Naive thymus-derived CD8-positive, alpha-beta T cell (primary cell): ENCODE measurements around the gene LILRA5. TPM values are rescaled to one million over a fixed set of nuclear protein-coding genes. Genes with fewer than 3 reads are reported as not detected.

Source experiments
- ATAC-seq, 2 donors: fragments of 150-1000 bp; cut with Tn5 transposase in 1 of 2; sonication (Bioruptor Pico), chemical (Tn5 transposase) in 1 of 2; 1 replicate in 1 of 2; 2 replicates in 1 of 2; pipeline ENCODE4 v1.10.0; 2021; ENCODE audit warnings: mild to moderate bottlenecking in 2 of 2, moderate library complexity in 2 of 2
- POLR2A ChIA-PET: fragments of 350-600 bp; sonication (Branson Sonifier 250); formaldehyde crosslinking; loops from one replicate; lab custom pipeline; 2021; ENCODE audit warnings: antibody characterized with exemption; lab: Charles Lee
- DNase-seq, 10 donors: peaks; one replicate each; pipeline versions ENCODE4 v3.0.0 to v3.0.0-alpha.2; 2020 to 2022
- H3K27ac Mint-ChIP-seq, 10 donors: one replicate each; pipeline ENCODE4 v1.8.0; 2020 to 2022; ENCODE audit warnings: mild to moderate bottlenecking in 10 of 10, mixed read lengths in 10 of 10, moderate library complexity in 4 of 10, inconsistent platforms in 1 of 10
- H3K27me3 Mint-ChIP-seq, 5 donors: one replicate each; pipeline ENCODE4 v1.8.0; 2021 to 2022; ENCODE audit warnings: mixed read lengths in 5 of 5
- H3K36me3 Mint-ChIP-seq, 3 donors: one replicate each; pipeline ENCODE4 v1.8.0; 2020 to 2022; ENCODE audit warnings: mixed read lengths in 3 of 3, mild to moderate bottlenecking in 2 of 3, inconsistent platforms in 1 of 3
- H3K4me1 Mint-ChIP-seq, 4 donors: one replicate each; pipeline ENCODE4 v1.8.0; 2021 to 2022; ENCODE audit warnings: mixed read lengths in 4 of 4
- H3K4me3 Mint-ChIP-seq, 10 donors: one replicate each; pipeline ENCODE4 v1.8.0; 2020 to 2022; ENCODE audit warnings: mild to moderate bottlenecking in 10 of 10, mixed read lengths in 10 of 10, moderate library complexity in 6 of 10, inconsistent platforms in 1 of 10
- H3K9me3 Mint-ChIP-seq, 9 donors: one replicate each; pipeline ENCODE4 v1.8.0; 2020 to 2022; ENCODE audit warnings: mixed read lengths in 9 of 9, mild to moderate bottlenecking in 3 of 9, inconsistent platforms in 1 of 9, moderate library complexity in 1 of 9
- microRNA-seq: library from miRNA; unstranded; fragments of <30 nt; microRNA quantifications from one replicate; pipeline ENCODE4 v1.2.0, GENCODE V29; 2022; ENCODE audit warnings: borderline microRNAs expressed
- polyA plus RNA-seq, 3 donors: library from polyadenylated mRNA; unstranded; fragments of 300-500 nt; fragmentation: Illumina TruSeq; gene quantifications; one replicate each; pipeline ENCODE4 v1.2.3, GENCODE V29; 2021
- total RNA-seq, 8 experiments: library from RNA in 2 of 8; stranded (reverse) in 2 of 8; gene quantifications; one replicate each; pipeline ENCODE4 v1.2.3 and lab custom pipeline; 2021 to 2026

Gene LILRA5
- total and polyA plus RNA-seq, 5 experiments from 2014 or later: 0.32 TPM; not detected in 4

- Mint-ChIP-seq H3K9me3 (no peaks in the 10 kb centered on the region), H3K36me3 (no peaks in the 10 kb centered on the region), H3K4me1 (peaks cover 0 to 4% (median 0%) of the 10 kb centered on the region in 4 donors), H3K27me3 (peaks cover 7 to 12% (median 8%) of the 10 kb centered on the region in 5 donors), H3K4me3 (no peak overlapping the region), H3K27ac (no peak overlapping the region)
- POLR2A ChIA-PET: no interaction called here
- DNase-seq (no peak), ATAC-seq (no peak)
Observed at GRCh38 chr19:54262066-54262465, 50.9 kb downstream of the LILRA5 start.

DNA sequence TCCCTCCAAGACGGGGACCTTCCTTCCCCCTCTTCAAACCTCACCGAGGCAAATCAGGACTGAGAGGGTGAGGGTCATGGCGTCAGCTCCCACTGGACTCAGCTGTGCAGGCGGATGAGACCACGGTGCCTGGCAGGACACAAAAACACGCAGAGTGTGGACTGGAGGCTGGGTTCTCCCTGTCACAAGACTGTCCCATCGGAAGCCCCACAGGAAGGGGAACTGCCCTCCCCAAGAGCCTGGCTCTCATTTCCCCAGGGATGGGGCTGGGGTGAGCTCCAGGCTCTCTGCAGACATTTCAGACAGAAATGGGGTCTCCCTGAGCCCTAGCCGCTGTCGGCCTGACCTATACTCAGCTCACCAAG lies 55.9 kb downstream of the LILRA5 start, which contains the start of gene LILRB5:
Gene LILRB5 (minus strand): TSS at position 158 of the 365 bp plus-strand sequence. CDS start 80 bp downstream, at position 78.
- Mint-ChIP-seq H3K4me3 (no peak within 1 kb of the TSS), H3K27ac (peak within 1 kb of the TSS in 1 of 10 donors; percentile 17), H3K9me3 (no peaks in the 10 kb centered on the region), H3K4me1 (no peaks in the 10 kb centered on the region), H3K36me3 (no peaks in the 10 kb centered on the region), H3K27me3 (peaks cover 0 to 19% (median 8%) of the 10 kb centered on the region in 5 donors)
- DNase-seq (no peak), ATAC-seq (no peak)
- POLR2A ChIA-PET: no interaction called here

Small RNAs within 50 kb of the gene (microRNA-seq; reads per million reads assigned to microRNA genes)
- gene MIR4752: not detected

Other genes starting within 250 kb of the LILRA5 start
- gene VSTM1, start 249.3 kb downstream of the LILRA5 start, total RNA-seq: not detected
- not detected for gene VSTM1, start 249.3 kb downstream of the LILRA5 start, polyA plus RNA-seq
- gene TARM1, start 231.8 kb downstream of the LILRA5 start, total RNA-seq: not detected
- gene TARM1, start 231.8 kb downstream of the LILRA5 start, polyA plus RNA-seq: not detected
- under 1 TPM in 1 of 2 experiments, not detected in 1; 0.33 TPM for gene OSCAR, start 212.4 kb downstream of the LILRA5 start, total RNA-seq
- gene OSCAR, start 212.4 kb downstream of the LILRA5 start, polyA plus RNA-seq: under 1 TPM in 1 of 3 donors, not detected in 2; 0.16 TPM
- 100 to 1,000 TPM; 103 to 112 TPM for gene NDUFA3, start 210.3 kb downstream of the LILRA5 start, total RNA-seq
- 100 to 1,000 TPM; 489 to 564 (median 529) TPM for gene NDUFA3, start 210.3 kb downstream of the LILRA5 start, polyA plus RNA-seq
- gene TFPT, start 197.5 kb downstream of the LILRA5 start, total RNA-seq: 10 to 100 TPM; 14.2 to 16.8 TPM
- gene TFPT, start 197.5 kb downstream of the LILRA5 start, polyA plus RNA-seq: 10 to 100 TPM; 17.4 to 24.4 (median 23.0) TPM
- 10 to 100 TPM; 76.4 to 86.8 TPM for gene PRPF31, start 197.4 kb downstream of the LILRA5 start, total RNA-seq
- 10 to 100 TPM; 64.0 to 82.4 (median 80.8) TPM for gene PRPF31, start 197.4 kb downstream of the LILRA5 start, polyA plus RNA-seq
- 10 to 100 TPM; 65.0 to 71.4 TPM for gene CNOT3, start 175.4 kb downstream of the LILRA5 start, total RNA-seq
- gene CNOT3, start 175.4 kb downstream of the LILRA5 start, polyA plus RNA-seq: 10 to 100 TPM in 1 of 3 donors, 1 to 10 TPM in 2; 6.6 to 14.5 (median 7.9) TPM
- gene LENG1, start 153.4 kb downstream of the LILRA5 start, total RNA-seq: 10 to 100 TPM; 18.5 to 20.5 TPM
- 10 to 100 TPM in 1 of 3 donors, 1 to 10 TPM in 2; 7.7 to 13.9 (median 9.3) TPM for gene LENG1, start 153.4 kb downstream of the LILRA5 start, polyA plus RNA-seq
- not detected for gene TMC4, start 140.0 kb downstream of the LILRA5 start, total RNA-seq
- gene TMC4, start 140.0 kb downstream of the LILRA5 start, polyA plus RNA-seq: under 1 TPM in 1 of 3 donors, not detected in 2; 0.13 TPM
- gene MBOAT7, start 123.6 kb downstream of the LILRA5 start, total RNA-seq: 10 to 100 TPM; 35.9 to 36.1 TPM
- 10 to 100 TPM; 11.9 to 17.9 (median 14.8) TPM for gene MBOAT7, start 123.6 kb downstream of the LILRA5 start, polyA plus RNA-seq
- gene TSEN34, start 121.9 kb downstream of the LILRA5 start, total RNA-seq: 10 to 100 TPM; 25.2 to 25.6 TPM
- gene TSEN34, start 121.9 kb downstream of the LILRA5 start, polyA plus RNA-seq: 10 to 100 TPM; 23.4 to 38.7 (median 33.3) TPM
- 1,000 to 10,000 TPM; 1,288 to 1,335 TPM for gene RPS9, start 112.3 kb downstream of the LILRA5 start, total RNA-seq
- 1,000 to 10,000 TPM; 1,265 to 1,506 (median 1,311) TPM for gene RPS9, start 112.3 kb downstream of the LILRA5 start, polyA plus RNA-seq
- under 1 TPM in 1 of 2 experiments, not detected in 1; 0.62 TPM for gene LILRB3, start 90.2 kb downstream of the LILRA5 start, total RNA-seq
- gene LILRB3, start 90.2 kb downstream of the LILRA5 start, polyA plus RNA-seq: not detected
- gene LILRA6, start 70.4 kb downstream of the LILRA5 start, total RNA-seq: under 1 TPM; 0.25 to 0.39 TPM
- not detected for gene LILRA6, start 70.4 kb downstream of the LILRA5 start, polyA plus RNA-seq
- under 1 TPM; 0.22 to 0.52 TPM for gene LILRB5, start 55.9 kb downstream of the LILRA5 start, total RNA-seq
- gene LILRB5, start 55.9 kb downstream of the LILRA5 start, polyA plus RNA-seq: not detected
- gene LILRB2, start 32.1 kb downstream of the LILRA5 start, total RNA-seq: under 1 TPM; 0.47 TPM
- not detected for gene LILRB2, start 32.1 kb downstream of the LILRA5 start, polyA plus RNA-seq
- gene LILRA4, start 26.0 kb upstream of the LILRA5 start, total RNA-seq: under 1 TPM in 1 of 2 experiments, not detected in 1; 0.44 TPM
- not detected for gene LILRA4, start 26.0 kb upstream of the LILRA5 start, polyA plus RNA-seq
- gene LAIR1, start 51.8 kb upstream of the LILRA5 start, total RNA-seq: 10 to 100 TPM; 67.4 to 71.1 TPM
- 100 to 1,000 TPM in 1 of 3 donors, 10 to 100 TPM in 2; 58.3 to 104 (median 59.9) TPM for gene LAIR1, start 51.8 kb upstream of the LILRA5 start, polyA plus RNA-seq
- gene TTYH1, start 102.3 kb upstream of the LILRA5 start, total RNA-seq: not detected
- under 1 TPM in 2 of 3 donors, not detected in 1; 0.04 to 0.65 TPM for gene TTYH1, start 102.3 kb upstream of the LILRA5 start, polyA plus RNA-seq
- 100 to 1,000 TPM; 610 to 639 TPM for gene LENG8, start 136.0 kb upstream of the LILRA5 start, total RNA-seq
- gene LENG8, start 136.0 kb upstream of the LILRA5 start, polyA plus RNA-seq: 1 to 10 TPM; 4.5 to 8.6 (median 6.5) TPM
- 1 to 10 TPM; 5.2 to 5.8 TPM for gene LENG9, start 150.6 kb upstream of the LILRA5 start, total RNA-seq
- gene LENG9, start 150.6 kb upstream of the LILRA5 start, polyA plus RNA-seq: under 1 TPM in 2 of 3 donors, not detected in 1; 0.22 to 0.36 TPM
- gene CDC42EP5, start 160.1 kb upstream of the LILRA5 start, total RNA-seq: not detected
- not detected for gene CDC42EP5, start 160.1 kb upstream of the LILRA5 start, polyA plus RNA-seq
- gene LAIR2, start 189.7 kb upstream of the LILRA5 start, total RNA-seq: not detected
- gene LAIR2, start 189.7 kb upstream of the LILRA5 start, polyA plus RNA-seq: 10 to 100 TPM in 1 of 3 donors, 1 to 10 TPM in 1, not detected in 1; 1.8 to 17.2 TPM